Endodermal cell (in vitro differentiated cells): Measurements from ENCODE around the gene ARHGAP26. TPM values are rescaled to one million over a fixed set of nuclear protein-coding genes. Genes with fewer than 3 reads are reported as not detected.

ENCODE experiments used
- DNase-seq: peaks from one replicate; pipeline ENCODE4 v3.0.0-alpha.2; 2017
- H3K27ac ChIP-seq: 2 replicates; pipeline ENCODE4 v1.5.1; 2013; ENCODE audit warnings: mild to moderate bottlenecking, low read depth, low read length, moderate library complexity
- H3K27me3 ChIP-seq: 2 replicates; pipeline ENCODE4 v1.6.1; 2013; ENCODE audit warnings: mild to moderate bottlenecking, low read length, moderate library complexity; ENCODE audit not compliant: insufficient read depth, control insufficient read depth, poor library complexity, severe bottlenecking
- H3K36me3 ChIP-seq: 2 replicates; pipeline ENCODE4 v1.7.0; 2013; ENCODE audit warnings: mild to moderate bottlenecking, low read length, moderate library complexity; ENCODE audit not compliant: control insufficient read depth, insufficient read depth
- H3K4me1 ChIP-seq: one replicate; pipeline ENCODE4 v1.7.0; 2013; ENCODE audit warnings: low read length; ENCODE audit not compliant: control insufficient read depth, insufficient read depth
- H3K4me3 ChIP-seq: 2 replicates; pipeline ENCODE4 v1.5.1; 2013; ENCODE audit warnings: mild to moderate bottlenecking, low read length, moderate library complexity
- H3K9ac ChIP-seq: 2 replicates; pipeline ENCODE4 v1.6.1; 2013; ENCODE audit warnings: mild to moderate bottlenecking, low read length, moderate library complexity; ENCODE audit not compliant: poor library complexity, severe bottlenecking; ENCODE audit errors: extremely low read depth
- H3K9me3 ChIP-seq: 2 replicates; pipeline ENCODE4 v1.6.1; 2013; ENCODE audit warnings: mild to moderate bottlenecking, low read length, moderate library complexity; ENCODE audit not compliant: control insufficient read depth
- H3K27ac Mint-ChIP-seq: 2 replicates; pipeline ENCODE4 v1.8.0; 2020; ENCODE audit warnings: mixed read lengths
- H3K27me3 Mint-ChIP-seq: 2 replicates; pipeline ENCODE4 v1.8.0; 2021; ENCODE audit warnings: mild to moderate bottlenecking, mixed read lengths; ENCODE audit not compliant: insufficient read depth
- H3K36me3 Mint-ChIP-seq: 2 replicates; pipeline ENCODE4 v1.8.0; 2020; ENCODE audit warnings: low read depth, mixed read lengths
- H3K4me1 Mint-ChIP-seq: 2 replicates; pipeline ENCODE4 v1.8.0; 2020; ENCODE audit warnings: mixed read lengths
- H3K4me3 Mint-ChIP-seq: 2 replicates; pipeline ENCODE4 v1.8.0; 2020; ENCODE audit warnings: mild to moderate bottlenecking, moderate library complexity, mixed read lengths
- H3K9me3 Mint-ChIP-seq: 2 replicates; pipeline ENCODE4 v1.8.0; 2020; ENCODE audit warnings: mild to moderate bottlenecking, mixed read lengths
- CTCF ChIP-seq: fragments of 200-600 bp; sonication (generic); conservative IDR thresholded peaks from 2 replicates; pipeline ENCODE4 v1.5.0; 2021; ENCODE audit warnings: antibody characterized with exemption, mild to moderate bottlenecking
- WGBS, 2 experiments: methylation state at CpG; one replicate each; pipeline versions ENCODE4 v1.1.5 to v1.1.7; 2013; ENCODE audit warnings: missing lambda C conversion rate in 2 of 2, mixed read lengths in 1 of 2; ENCODE audit not compliant: insufficient coverage in 1 of 2, insufficient read length in 1 of 2; 5-methylcytosine and 5-hydroxymethylcytosine counted together
- total RNA-seq, 2 donors: library from RNA; stranded (reverse); fragmentation: NEBNext Ultra II Directional in 1 of 2; extraction: Animal tissue kit (Norgen Biotek cat#: 25700) in 1 of 2; gene quantifications; 2 replicates in 1 of 2; 3 replicates in 1 of 2; pipeline ENCODE4 v1.2.1, GENCODE V29; 2021

Gene ARHGAP26
- total RNA-seq, 2 donors from 2014 or later = 49.2 to 60.5 TPM

- WGBS, 2 experiments = 95 to 100% methylated on average over 1 to 3 of the region's 3 CpGs
- H3K27me3 ChIP-seq = no peaks in the 10 kb centered on the region
- no peak overlapping the region for H3K27ac ChIP-seq
- H3K4me3 Mint-ChIP-seq = no peak overlapping the region
- H3K4me3 ChIP-seq = no peak overlapping the region
- peaks cover 11% of the 10 kb centered on the region for H3K36me3 Mint-ChIP-seq
- TF ChIP-seq CTCF = no peak
- peak; percentile 10 for DNase-seq
- H3K4me1 ChIP-seq = peaks cover 4% of the 10 kb centered on the region
- no peaks in the 10 kb centered on the region for H3K36me3 ChIP-seq
- no peak overlapping the region for H3K9ac ChIP-seq
- peaks cover 16% of the 10 kb centered on the region for H3K4me1 Mint-ChIP-seq
- H3K9me3 Mint-ChIP-seq = peaks cover under 1% of the 10 kb centered on the region
- H3K27ac Mint-ChIP-seq = no peak overlapping the region
- no peaks in the 10 kb centered on the region for H3K9me3 ChIP-seq
- no peaks in the 10 kb centered on the region for H3K27me3 Mint-ChIP-seq
Observed at GRCh38 chr5:142969624-142970439, 199.7 kb downstream of the ARHGAP26 start.

DNA sequence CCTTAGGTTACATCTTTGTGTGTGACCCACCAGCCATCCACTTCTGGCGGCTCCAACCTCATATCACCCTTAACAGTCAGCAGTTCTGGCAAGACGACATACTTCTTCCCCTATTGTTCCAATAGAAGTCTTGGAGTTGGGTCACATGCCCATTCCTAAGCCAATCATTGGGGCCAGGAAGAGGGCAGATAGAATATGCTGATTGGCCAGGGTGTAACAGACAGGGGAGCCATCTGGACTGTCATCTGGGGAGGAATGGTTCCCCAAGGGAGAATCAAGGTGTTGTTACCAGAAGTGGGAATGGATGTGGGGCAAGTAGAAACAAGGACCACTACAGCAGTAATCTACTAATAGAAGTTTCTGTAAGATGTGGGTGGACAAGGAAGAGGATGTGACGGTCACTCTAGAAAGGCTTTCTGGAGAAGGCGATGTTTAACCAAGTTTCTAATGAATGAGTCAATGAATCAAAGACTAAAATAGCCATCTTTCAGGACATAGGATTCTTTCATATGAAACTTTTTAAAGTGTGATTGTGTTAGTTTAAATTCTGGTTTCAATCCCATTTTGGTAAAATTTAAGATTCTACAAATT, 200.4 kb downstream of the ARHGAP26 start:
- H3K27ac Mint-ChIP-seq = no peak overlapping the region
- peaks cover 15% of the 10 kb centered on the region for H3K4me1 Mint-ChIP-seq
- no peak overlapping the region for H3K4me3 Mint-ChIP-seq
- Histone ChIP-seq H3K27ac (no peak overlapping the region), H3K27me3 (no peaks in the 10 kb centered on the region), H3K4me1 (peaks cover 4% of the 10 kb centered on the region), H3K9me3 (no peaks in the 10 kb centered on the region), H3K9ac (no peak overlapping the region), H3K36me3 (no peaks in the 10 kb centered on the region), H3K4me3 (no peak overlapping the region)
- peak; percentile 31 for DNase-seq
- TF ChIP-seq CTCF = no peak
- 96 to 100% methylated on average over 1 to 4 of the region's 4 CpGs for WGBS, 2 experiments
- H3K9me3 Mint-ChIP-seq = no peaks in the 10 kb centered on the region
- peaks cover 10% of the 10 kb centered on the region for H3K36me3 Mint-ChIP-seq
- H3K27me3 Mint-ChIP-seq = no peaks in the 10 kb centered on the region

DNA sequence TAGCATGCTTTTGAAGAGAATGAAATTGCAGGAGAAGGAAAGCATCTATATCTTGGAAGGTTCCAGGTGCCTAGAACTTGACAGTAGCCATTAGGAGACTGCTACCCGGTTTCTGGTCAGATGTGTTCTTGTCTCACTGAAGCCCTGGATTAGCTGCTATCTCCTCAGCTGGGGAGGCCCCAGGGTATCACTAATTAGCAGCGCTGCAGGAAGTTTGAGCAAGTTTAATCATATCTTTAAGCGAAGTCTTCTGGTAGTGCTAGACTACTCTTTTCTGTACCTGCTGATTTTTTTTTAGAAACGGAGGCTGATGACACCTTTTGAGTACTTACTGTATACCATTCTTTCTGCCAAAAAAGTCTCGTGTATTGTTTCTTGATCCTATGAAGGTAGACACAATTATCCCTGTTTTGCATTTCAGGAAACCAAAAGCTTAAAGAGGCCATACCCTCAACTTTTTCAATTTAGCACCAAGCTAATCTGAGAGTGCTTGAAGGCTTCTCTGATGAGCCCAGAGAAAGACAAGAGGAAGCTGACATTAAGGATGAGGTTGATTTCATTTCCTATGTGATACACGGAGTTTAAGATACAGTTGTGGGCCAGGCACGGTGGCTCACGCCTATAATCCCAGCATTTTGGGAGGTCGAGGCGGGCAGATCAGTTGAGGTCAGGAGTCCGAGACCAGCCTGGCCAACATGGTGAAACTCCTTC, 201.3 kb downstream of the ARHGAP26 start:
- Histone ChIP-seq H3K27ac (no peak overlapping the region), H3K36me3 (no peaks in the 10 kb centered on the region), H3K4me1 (peaks cover 4% of the 10 kb centered on the region), H3K4me3 (no peak overlapping the region), H3K9me3 (no peaks in the 10 kb centered on the region), H3K27me3 (no peaks in the 10 kb centered on the region), H3K9ac (no peak overlapping the region)
- Mint-ChIP-seq H3K4me1 (peaks cover 12% of the 10 kb centered on the region), H3K27me3 (no peaks in the 10 kb centered on the region), H3K4me3 (no peak overlapping the region), H3K27ac (peak overlapping the region; percentile 67), H3K9me3 (no peaks in the 10 kb centered on the region), H3K36me3 (peaks cover 10% of the 10 kb centered on the region)
- DNase-seq = peak; percentile 41
- 78 to 88% methylated on average over 11 of the region's 11 CpGs for WGBS, 2 experiments
- TF ChIP-seq CTCF = no peak
